Measurements from ENCODE around the gene DOK3. TPM values are rescaled to one million over a fixed set of nuclear protein-coding genes. Genes with fewer than 3 reads are reported as not detected.

Gene DOK3
- total and polyA plus RNA-seq, 2 experiments from 2014 or later = 3.1 to 3.5 TPM

DNA sequence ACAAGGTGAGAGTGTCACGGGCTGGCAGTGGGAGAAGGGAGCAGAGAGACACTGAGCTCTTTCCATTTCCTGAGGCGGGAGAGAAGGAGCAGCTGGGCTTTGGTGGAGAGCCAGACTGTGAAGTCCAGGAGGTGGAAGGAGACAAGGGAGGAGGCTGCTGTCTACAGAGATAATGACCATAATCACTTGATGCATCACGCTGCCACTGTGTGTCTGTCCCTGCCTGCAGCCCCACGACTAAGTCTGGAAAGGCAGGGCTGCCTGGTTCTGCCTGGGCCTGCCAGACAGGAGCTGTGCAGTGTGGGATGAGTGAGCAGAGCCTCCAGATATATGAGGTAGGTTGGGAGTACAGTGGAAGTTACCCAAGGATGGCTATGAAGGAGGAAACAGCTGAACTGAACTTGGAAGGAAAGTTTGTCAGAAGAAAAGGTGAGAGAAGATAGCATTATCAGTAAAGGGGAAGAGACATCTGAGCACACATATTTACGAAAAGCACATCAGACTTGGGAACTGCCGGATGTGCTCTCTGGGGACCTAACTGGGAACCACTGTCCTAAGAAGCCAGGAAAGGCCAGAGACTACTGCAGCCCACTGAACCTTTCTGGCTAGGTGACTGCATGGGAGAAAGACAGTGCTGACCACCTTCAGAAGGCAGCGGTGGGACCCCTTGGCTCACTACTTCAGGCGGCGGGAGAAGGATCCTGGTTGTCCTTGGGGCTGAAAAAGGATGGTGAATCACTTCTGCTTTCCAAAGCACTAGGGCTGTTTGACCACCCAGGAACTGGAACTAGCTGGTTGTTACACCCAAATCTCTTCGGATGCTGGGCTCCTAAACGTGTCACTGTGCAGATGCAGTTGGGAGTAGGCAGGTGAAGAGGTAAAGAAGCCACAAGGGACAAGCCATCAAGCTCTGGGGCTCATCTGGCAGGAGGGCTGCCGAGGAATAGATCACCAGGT, 19.9 kb upstream of the DOK3 start:
- Histone ChIP-seq H3K9me3 (ENCODE audit: low read depth) (no peaks in the 10 kb centered on the region), H3K4me2 (no peak overlapping the region), H3K4me1 (ENCODE audit: insufficient read depth) (no peaks in the 10 kb centered on the region), H3K27me3 (no peaks in the 10 kb centered on the region), H3K36me3 (replicated peaks; ENCODE audit: insufficient read depth, low read depth) (no peaks in the 10 kb centered on the region), H3K4me3 (no peak overlapping the region), H3K9me2 (replicated peaks; ENCODE audit: insufficient read depth) (no peaks in the 10 kb centered on the region), H3K27ac (no peak overlapping the region), H3K79me2 (peaks cover 12% of the 10 kb centered on the region), H4K20me1 (ENCODE audit: insufficient read depth, poor library complexity, severe bottlenecking) (peaks cover 7% of the 10 kb centered on the region), H2AFZ (no peak overlapping the region)
- no peak for DNase-seq (ENCODE audit: low spot score)
- 92% methylated on average over 12 of the region's 12 CpGs for WGBS (ENCODE audit: low lambda C conversion rate, missing lambda C conversion rate)
- TF ChIP-seq, protein P1, sequence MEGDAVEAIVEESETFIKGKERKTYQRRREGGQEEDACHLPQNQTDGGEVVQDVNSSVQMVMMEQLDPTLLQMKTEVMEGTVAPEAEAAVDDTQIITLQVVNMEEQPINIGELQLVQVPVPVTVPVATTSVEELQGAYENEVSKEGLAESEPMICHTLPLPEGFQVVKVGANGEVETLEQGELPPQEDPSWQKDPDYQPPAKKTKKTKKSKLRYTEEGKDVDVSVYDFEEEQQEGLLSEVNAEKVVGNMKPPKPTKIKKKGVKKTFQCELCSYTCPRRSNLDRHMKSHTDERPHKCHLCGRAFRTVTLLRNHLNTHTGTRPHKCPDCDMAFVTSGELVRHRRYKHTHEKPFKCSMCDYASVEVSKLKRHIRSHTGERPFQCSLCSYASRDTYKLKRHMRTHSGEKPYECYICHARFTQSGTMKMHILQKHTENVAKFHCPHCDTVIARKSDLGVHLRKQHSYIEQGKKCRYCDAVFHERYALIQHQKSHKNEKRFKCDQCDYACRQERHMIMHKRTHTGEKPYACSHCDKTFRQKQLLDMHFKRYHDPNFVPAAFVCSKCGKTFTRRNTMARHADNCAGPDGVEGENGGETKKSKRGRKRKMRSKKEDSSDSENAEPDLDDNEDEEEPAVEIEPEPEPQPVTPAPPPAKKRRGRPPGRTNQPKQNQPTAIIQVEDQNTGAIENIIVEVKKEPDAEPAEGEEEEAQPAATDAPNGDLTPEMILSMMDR (IDR thresholded peaks at IDR 0.05; ENCODE audit: poor library complexity) = no peak
- no peak for TF ChIP-seq EZH2phosphoT487 (IDR thresholded peaks at IDR 0.05; ENCODE audit: low read depth, severe bottlenecking, unreplicated experiment)
- TF ChIP-seq EZH2 (IDR thresholded peaks at IDR 0.05; ENCODE audit: borderline replicate concordance) = no peak

DNA sequence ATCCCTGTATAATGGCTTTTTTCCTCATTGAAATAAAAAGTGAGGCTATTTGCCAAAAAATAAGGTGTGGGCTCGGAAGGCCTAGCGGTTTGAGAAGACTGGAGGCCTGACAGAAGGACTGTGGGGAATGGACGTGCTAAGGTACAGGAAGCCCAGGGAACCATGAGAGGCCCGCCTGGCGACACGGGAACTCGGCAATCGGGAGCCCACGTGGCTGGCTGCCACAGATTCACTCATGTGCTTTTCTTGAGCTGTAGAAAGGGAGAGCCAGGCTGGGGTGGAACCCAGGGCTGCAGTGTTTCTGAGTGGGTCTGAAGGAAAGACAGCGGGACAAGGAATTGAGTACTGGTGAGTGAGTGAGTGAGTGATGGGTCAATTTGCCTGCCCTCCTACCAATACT, 19.0 kb upstream of the DOK3 start:
- TF ChIP-seq, protein P1 (IDR thresholded peaks at IDR 0.05; ENCODE audit: poor library complexity) = no peak
- no peak for TF ChIP-seq EZH2phosphoT487 (IDR thresholded peaks at IDR 0.05; ENCODE audit: low read depth, severe bottlenecking, unreplicated experiment)
- TF ChIP-seq EZH2 (IDR thresholded peaks at IDR 0.05; ENCODE audit: borderline replicate concordance) = no peak
- Histone ChIP-seq H3K9me2 (replicated peaks; ENCODE audit: insufficient read depth) (no peaks in the 10 kb centered on the region), H3K27ac (no peak overlapping the region), H3K79me2 (peaks cover 5% of the 10 kb centered on the region), H3K4me3 (no peak overlapping the region), H3K4me2 (no peak overlapping the region), H2AFZ (no peak overlapping the region), H3K36me3 (replicated peaks; ENCODE audit: insufficient read depth, low read depth) (no peaks in the 10 kb centered on the region), H3K27me3 (no peaks in the 10 kb centered on the region), H3K4me1 (ENCODE audit: insufficient read depth) (no peaks in the 10 kb centered on the region), H4K20me1 (ENCODE audit: insufficient read depth, poor library complexity, severe bottlenecking) (peaks cover 4% of the 10 kb centered on the region), H3K9me3 (ENCODE audit: low read depth) (no peaks in the 10 kb centered on the region)
- DNase-seq (ENCODE audit: low spot score) = no peak
- WGBS (ENCODE audit: low lambda C conversion rate, missing lambda C conversion rate) = 97% methylated on average over 10 of the region's 10 CpGs

DNA sequence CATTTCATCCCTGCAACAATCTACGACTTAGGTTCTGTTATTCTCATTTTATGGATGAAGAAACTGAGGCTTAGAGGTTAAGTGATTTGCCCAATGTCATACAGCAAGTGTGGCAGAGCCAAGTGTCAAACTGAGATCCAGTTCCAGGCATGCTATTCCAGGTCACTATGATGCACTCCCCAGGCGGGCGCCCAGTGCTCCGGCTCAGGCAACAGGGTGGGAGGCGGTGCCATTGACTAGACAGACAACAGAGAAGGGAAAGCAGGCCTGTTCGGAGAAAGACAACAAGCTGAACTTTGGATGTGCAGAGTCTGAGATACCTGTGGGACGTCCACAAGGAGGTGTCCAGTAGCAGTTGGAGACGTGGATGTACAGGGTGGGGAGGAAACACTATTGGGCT, 18.0 kb upstream of the DOK3 start:
- Histone ChIP-seq H3K4me1 (ENCODE audit: insufficient read depth) (no peaks in the 10 kb centered on the region), H4K20me1 (ENCODE audit: insufficient read depth, poor library complexity, severe bottlenecking) (no peaks in the 10 kb centered on the region), H3K9me2 (replicated peaks; ENCODE audit: insufficient read depth) (no peaks in the 10 kb centered on the region), H3K27me3 (no peaks in the 10 kb centered on the region), H3K36me3 (replicated peaks; ENCODE audit: insufficient read depth, low read depth) (no peaks in the 10 kb centered on the region), H3K27ac (no peak overlapping the region), H3K9me3 (ENCODE audit: low read depth) (no peaks in the 10 kb centered on the region), H3K4me3 (no peak overlapping the region), H3K79me2 (peaks cover 3% of the 10 kb centered on the region), H3K4me2 (no peak overlapping the region), H2AFZ (no peak overlapping the region)
- TF ChIP-seq EZH2 (IDR thresholded peaks at IDR 0.05; ENCODE audit: borderline replicate concordance) (no peak), EZH2phosphoT487 (IDR thresholded peaks at IDR 0.05; ENCODE audit: low read depth, severe bottlenecking, unreplicated experiment) (no peak)
- TF ChIP-seq, protein P1 (IDR thresholded peaks at IDR 0.05; ENCODE audit: poor library complexity) = no peak
- no peak for DNase-seq (ENCODE audit: low spot score)
- 94% methylated on average over 8 of the region's 8 CpGs for WGBS (ENCODE audit: low lambda C conversion rate, missing lambda C conversion rate)
